NK-92 (cell line): ENCODE data around the gene TAX1BP3.
"Not testable (repeated sequence)": the region's sequence is repeated elsewhere in the genome, so short reads cannot be mapped to it uniquely, and the experiment has no call there.

Experiments used
- DNase-seq: peaks from one replicate; lab custom pipeline; 2025; ENCODE audit not compliant: unreplicated experiment; lab: John Stamatoyannopoulos, UW

TAX1BP3 gene, protein sequence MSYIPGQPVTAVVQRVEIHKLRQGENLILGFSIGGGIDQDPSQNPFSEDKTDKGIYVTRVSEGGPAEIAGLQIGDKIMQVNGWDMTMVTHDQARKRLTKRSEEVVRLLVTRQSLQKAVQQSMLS

DNA sequence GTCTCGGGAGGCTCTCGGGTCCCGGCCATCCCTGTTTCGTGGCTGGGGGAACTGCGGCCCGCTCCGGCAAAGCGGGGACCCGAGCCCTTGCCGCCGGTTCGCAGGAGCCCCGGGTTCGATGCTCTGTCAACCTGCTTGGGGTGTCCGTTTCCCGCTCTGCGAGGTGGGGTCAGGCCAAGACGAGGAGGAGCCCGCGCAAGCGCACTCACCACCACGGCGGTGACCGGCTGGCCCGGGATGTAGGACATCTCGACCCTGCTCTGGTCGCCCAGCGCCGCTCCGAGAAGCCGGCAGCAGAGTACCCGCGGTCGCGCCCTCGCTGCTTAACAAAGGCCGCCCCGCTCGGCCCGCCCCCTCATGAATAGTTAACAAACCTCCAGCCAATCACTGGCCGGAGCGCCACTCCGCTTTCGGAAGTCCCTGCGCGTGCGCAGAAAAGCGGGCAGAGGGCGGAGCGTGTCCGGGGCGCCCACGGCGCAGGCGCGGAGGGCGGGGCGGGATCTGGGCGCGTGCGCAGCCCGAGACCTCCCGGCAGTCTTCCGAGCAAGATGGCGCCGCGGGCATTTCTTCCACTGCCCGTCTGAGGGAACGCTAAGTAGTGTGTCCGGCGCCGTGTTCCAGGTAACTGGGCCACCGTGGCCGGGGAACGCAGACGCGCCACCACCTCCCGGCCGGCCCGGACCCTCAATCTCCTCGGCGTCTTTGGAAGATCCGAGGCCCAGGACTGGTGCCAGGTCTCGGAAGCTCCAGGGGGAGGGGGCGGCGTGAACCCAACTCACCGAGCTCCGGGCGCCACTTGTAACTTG lies at the start of gene TAX1BP3, which contains the start of gene EMC6:
Gene TAX1BP3 (minus strand): TSS at position 300 of the 806 bp plus-strand sequence. CDS start 52 bp downstream, at position 248.
Gene EMC6 (plus strand): TSS at position 534 of the 806 bp plus-strand sequence. CDS start 335 bp downstream, outside the sequence.
- DNase-seq: peak; percentile 80

DNA sequence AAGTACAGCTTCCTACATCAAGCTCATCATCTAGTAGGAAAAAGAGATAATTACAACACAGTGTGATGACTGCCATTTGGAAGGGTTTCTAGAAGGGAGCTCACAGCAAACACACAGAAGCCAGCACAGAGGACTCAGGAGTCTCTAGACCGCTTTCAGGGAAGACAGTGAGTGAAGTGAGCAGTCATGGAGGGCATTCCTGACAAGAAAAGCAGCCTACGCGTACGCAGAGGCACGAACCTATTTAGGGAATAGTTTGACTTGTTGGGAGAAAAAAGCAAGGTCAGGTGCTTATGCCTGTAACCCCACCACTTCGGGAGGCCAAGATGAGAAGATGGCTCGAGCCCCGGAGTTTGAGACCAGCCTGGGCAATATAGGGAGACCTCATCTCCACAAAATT lies 46.9 kb upstream of the TAX1BP3 start:
- DNase-seq: no peak

DNA sequence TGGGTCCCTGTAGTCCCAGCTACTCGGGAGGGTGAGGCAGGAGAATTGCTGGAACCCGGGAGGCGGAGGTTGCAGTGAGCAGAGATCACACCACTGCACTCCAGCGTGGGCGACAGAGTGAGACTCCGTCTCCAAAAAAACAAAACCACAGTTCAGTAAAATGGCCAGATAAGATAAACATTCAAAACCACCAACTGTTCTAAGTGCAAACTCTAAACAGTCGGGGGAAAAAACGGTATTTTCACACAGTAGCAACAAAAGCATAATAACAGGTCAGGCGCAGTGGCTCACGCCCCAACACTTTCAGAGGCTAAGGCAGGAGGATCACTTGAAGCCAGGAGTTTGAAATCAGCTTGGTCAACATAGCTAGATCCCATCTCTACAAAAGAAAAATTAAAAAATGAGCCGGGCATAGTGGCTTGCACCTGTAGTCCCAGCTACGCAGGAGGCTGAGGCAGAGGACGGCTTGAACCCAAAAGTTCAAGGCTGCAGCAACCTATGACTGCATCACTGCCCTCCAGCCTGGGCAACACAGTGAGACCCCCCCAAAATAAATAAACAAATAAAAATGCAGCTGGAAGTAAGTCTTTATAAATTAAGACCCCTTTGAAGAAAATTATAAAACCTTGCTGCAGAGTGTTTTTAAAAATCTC lies 44.6 kb upstream of the TAX1BP3 start:
- DNase-seq: no peak

DNA sequence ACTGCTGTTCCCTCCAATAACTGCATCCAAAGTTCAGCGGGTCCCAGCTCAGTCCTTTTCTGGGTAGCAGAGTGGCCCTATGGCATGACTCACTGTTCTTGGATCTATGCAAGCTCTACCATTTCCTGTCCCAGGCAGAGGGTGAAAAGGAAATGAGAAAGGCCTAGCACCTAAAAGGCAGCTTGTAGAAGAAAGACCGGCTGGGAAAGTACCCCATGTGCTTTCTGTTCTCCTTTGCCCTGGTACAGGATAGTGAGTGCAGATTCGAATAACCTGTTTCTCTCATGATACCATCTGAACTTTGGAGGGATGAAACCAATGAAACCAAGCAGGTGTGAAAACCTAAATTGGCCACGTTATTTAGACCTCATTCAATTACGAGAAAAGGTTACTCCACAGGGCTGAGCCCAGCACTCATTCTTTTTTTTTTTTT lies 42.6 kb upstream of the TAX1BP3 start:
- DNase-seq: no peak

DNA sequence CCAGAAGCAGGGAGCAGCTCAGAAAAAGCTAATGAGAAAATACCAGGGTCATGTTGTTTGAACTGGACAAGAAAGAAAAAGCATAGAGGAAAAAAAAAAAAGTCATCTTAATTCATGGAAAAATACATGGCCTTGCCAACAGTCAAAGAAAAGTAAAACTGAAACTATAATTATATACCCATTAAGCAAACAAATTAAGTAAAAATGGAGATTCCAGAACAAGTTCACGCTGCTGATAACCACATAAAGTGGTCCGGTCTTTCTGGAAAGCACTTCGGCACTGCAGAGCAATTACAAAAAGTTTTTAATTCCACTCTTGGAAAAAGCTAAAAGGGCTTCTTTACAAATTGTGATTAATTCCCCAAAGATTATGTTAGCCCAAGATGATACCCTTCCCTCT lies 40.0 kb upstream of the TAX1BP3 start:
- DNase-seq: no peak

DNA sequence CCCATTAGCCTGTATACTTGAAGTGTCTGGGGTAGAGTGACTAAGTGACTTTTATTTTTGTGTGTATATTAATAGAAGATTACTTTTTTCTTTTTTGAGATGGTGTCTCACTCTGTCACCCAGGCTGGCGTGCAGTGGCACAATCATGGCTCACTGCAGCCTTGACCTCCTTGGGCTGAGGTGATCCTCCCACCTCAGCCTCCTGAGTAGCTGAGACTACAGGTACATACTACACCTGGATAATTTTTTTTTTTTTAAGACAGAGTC lies 37.3 kb upstream of the TAX1BP3 start:
- not testable (repeated sequence) for DNase-seq

DNA sequence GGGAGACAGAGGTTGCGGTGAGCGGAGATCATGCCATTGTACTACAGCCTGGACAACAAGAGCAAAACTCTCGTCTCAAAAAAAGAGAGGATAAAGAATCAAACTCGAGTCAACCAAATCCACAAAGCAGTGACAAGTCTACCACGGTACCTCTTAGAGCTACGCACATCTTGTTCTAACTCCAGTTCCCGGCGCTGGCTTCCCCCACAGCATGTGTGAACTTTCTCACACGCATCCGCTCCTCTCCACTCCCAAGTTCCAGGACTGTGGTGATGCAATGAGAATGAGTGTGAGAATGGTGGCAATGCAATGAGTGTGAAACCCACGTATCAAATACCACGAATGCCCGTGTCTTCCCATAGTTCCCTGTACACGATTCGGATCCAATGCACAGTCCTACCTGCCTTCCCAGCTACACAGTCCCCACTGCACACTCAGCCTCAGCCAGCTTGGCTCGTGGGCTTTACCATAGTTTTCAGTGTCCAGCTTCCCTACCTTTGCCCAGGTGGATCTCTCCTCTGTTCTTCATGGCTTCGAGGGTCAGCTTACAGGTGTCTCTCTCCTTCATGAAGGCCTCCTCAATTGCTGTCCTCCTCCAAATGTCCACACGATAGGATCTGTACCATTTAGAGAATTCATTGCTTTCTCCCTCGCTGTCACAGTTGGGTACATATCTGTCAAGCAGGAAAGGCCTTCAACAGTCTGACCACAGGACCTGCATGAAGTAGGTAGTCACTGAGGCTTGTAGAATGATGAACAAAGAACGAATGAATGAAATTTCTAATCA lies 36.7 kb upstream of the TAX1BP3 start:
- no peak for DNase-seq

DNA sequence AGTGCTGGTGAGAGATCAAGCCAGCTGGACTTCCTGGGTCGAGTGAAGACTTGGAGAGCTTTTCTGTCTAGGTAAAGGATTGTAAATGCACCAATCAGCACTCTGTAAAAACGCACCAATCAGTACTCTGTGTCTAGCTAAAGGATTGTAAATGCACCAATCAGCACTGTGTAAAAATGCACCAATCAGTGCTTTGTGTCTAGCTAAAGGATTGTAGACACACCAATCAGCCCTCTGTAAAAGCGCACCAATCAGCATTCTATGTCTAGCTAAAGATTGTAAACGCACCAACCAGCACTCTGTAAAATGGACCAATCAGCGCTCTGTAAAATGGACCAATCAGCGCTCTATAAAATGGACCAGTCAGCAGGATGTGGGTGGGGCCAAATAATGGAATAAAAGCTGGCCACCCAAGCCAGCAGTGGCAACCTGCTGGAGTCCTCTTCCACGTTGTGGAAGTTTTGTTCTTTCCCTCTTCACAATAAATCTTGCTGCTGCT lies 33.7 kb upstream of the TAX1BP3 start:
- not testable (repeated sequence) for DNase-seq

DNA sequence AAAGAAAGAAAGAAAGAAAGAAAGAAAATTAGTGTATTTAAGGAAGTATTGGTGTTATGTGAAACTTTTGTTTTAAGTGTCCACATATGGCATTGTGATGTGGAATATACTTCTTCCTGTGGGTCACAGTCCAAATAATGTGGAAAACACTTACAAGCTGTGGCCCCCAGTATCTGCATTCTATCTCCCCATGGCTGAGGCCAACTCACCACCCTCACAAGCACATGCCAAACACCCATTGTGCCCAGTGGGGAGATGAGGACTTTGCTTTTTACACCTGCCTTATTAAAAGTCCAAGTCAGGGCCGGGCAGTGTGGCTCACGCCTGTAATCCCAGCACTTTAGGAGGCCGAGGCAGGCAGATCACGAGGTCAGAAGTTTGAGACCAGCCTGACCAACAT lies 31.6 kb upstream of the TAX1BP3 start:
- no peak for DNase-seq

DNA sequence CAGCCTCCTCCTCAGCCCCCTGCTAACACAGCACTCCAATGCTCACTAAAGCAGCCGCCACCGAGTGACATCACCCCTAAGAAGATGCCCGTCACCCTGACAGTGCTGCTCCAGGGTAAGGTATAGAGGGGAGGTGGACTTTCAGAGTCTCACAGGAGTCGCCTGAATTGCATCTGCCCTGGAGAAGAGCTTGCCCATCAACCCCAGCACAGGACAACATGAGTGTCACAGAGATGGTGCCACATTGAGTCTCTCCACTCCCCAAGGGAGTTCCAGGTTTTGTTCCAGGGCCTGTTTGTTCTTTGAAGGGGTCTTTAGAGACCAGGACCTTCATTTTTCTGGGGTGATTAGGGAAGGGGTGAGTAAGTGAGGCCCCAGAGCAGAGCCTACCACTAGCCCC lies 29.8 kb upstream of the TAX1BP3 start:
- DNase-seq: no peak

DNA sequence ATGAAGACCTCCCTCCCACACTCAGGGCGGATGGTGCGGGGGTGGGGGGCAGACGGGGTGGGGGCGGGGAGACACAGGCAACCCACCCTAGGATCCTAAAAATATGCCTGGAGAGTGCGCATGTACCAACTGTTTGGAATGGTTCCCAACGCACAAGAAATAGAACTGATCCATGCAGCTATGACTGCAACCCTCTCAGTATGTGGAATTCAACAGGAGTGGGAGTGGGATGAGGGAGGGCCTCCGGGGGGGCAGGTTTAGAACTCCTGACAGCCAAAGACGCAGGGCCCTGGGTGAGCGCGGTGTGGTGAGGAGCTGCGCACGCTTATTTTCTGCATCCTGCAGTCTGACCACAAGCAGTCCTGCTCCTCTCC lies 28.7 kb upstream of the TAX1BP3 start:
- no peak for DNase-seq

DNA sequence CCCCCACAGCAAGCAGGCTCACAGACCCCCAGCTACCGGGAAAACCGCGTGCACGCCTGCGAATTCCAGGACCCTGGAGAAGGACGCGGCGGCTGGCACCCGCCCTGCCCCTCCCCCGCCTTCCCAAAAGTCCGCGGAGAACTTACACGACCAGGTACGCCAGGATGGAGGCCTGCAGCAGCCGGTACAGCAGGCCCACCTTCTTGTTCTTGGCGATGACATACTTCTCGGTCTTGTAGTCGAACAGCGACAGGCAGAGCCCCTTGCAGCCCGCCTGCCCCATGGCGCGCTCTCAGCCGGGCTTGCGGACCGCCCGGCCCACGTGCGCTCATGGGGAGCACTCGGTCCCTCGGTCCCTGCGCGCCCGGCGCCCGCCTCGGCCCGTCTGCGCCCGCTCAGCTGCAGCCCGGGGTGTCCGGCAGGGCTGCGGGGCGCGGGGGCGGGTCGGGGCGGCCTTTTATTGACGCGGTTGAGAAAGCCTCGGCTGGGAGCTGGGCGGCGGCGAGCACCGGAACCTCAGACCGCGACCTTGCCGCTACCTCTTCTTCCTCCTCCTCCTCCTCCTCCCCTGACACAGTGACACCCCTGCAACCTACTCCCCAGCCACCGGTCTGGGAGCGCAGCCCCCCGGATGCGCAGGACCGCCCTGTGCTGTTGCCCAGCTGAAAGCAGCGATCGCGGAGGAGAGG lies 27.5 kb upstream of the TAX1BP3 start, which contains the start of gene P2RX5:
Gene P2RX5 (minus strand): TSS at position 433 of the 689 bp plus-strand sequence. CDS start 150 bp downstream, at position 283.
- no peak for DNase-seq

DNA sequence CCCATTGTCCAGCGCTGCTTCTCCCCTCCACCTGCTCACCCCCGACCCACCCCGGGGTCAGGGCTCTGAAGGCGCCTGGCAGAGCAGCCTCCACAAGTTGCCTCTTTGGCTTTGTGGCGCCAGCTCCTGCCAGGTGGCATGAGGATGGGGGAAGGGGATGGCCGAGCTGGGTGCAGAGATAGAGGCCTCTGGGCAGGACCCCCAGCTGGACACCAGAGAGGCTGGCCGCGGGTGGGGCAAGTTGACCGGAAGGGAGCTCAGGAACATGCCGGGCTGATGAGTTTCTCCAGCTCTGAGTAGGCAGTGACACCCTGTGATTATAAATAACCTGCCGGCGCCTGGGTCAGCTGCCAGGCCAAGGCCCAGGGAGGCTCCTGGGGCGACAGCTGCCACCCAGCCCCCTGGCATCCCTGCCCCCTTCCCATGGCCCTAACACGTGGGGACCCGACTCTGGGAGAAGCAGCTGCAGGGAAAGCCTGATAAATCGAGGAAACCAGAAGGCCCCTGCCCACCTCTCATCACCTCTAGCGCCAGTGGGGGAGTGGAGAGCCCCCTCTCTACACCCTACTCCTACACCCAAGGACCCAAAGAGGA lies 26.8 kb upstream of the TAX1BP3 start:
- DNase-seq: no peak

DNA sequence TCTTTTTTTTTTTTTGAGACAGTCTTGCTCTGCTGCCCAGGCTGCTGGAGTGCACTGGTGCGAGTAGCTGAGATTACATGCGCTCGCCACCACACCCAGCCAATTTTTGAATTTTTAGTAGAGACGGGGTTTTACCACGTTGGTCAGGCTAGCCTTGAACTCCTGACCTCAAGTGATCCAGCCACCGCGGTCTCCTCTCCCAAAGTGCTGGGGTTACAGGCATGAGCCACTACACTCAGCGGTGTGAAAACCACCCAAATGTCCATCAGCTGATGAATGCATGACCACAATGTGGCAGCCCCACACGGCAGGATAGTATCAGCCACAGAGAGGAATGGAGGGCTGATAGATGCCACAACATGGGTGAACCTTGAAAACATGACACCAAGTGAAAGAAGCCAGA lies 25.5 kb upstream of the TAX1BP3 start:
- no peak for DNase-seq

DNA sequence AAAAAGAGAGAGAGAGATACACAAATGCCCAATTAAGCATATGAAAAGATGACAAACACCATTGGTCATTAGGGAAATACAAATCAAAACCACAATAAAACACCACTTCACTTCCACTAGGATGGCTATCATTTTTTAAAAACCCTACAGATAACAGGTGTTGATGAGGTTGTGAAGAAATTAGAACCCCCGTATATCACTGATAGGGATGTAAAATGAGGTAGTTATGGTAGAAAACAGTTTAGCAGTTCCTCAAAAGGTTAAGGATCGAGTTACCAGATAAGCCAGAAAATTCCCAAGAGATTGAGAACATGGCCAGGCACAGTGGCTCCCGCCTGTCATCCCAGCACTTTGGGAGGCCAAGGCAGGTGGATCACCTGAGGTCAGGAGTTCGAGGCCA lies 24.8 kb upstream of the TAX1BP3 start:
- no peak for DNase-seq

DNA sequence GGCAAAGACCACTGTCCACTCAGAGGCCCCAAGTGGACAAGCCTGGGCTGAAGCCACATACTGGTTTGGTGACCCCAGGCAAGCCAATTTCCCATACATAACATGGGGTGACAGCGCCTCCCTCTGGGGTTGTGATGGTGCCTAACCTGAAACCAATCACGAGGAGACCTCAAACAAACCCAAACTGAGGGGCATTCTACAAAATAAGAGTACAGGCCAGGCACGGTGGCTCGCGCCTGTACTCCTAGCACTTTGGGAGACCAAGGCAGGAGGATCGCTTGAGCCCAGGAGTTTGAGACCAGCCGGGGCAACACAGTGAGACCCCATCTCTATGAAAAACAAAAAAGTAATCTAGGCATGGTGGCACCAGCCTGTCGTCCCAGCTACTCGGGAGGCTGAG lies 24.0 kb upstream of the TAX1BP3 start:
- no peak for DNase-seq

DNA sequence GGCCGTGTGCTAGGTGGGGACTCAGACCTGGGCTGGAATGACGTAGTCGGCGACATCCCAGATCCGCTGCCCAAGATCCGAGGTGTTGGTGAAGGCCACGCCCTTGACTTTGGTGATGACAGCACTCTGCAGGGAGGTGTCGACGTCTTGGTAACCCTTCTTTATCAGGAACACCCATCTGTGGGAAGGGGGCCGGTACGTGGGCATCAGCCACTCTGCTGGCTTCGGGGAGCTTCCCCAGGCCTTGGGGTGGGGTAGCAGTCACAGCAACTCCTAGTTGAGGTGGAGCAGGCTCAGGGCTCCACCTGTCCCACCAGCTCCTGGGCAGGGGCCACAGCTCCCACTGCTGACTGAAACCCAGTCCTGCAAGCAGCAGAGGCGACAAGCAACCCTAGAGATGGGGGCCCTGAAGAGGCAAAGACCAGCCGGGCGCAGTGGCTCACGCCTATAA lies 23.3 kb upstream of the TAX1BP3 start:
- DNase-seq: no peak

DNA sequence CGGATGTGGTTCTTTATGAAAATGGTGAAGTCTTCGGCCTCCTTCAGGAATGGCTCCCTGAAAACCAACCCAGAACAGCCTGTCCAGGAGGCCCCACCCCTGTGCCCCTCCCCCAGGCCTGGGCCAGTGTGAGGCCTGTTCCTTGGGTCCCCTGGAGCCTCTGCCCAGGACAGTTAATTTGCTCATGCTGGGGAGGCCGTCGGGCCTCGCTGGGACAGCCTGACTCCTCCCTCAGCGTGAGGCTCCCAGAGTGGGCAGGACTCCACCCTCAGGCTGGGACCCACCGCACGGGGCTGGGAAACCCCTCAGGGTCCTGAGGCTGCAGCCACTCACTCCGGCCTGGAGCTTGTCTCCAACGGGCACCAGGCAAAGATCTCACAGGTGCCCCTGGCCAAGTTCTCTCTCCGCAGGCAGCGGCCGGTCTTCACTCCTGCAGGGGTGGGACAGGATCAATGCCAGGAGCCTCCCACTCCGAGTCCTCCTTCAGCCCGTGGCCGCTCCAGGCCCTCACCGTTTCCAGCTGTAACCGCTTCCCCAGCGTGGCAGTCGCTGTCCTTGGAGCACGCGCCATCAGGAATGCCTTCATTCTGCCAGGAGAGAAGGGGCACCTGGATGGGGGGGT lies 21.8 kb upstream of the TAX1BP3 start:
- DNase-seq: no peak

DNA sequence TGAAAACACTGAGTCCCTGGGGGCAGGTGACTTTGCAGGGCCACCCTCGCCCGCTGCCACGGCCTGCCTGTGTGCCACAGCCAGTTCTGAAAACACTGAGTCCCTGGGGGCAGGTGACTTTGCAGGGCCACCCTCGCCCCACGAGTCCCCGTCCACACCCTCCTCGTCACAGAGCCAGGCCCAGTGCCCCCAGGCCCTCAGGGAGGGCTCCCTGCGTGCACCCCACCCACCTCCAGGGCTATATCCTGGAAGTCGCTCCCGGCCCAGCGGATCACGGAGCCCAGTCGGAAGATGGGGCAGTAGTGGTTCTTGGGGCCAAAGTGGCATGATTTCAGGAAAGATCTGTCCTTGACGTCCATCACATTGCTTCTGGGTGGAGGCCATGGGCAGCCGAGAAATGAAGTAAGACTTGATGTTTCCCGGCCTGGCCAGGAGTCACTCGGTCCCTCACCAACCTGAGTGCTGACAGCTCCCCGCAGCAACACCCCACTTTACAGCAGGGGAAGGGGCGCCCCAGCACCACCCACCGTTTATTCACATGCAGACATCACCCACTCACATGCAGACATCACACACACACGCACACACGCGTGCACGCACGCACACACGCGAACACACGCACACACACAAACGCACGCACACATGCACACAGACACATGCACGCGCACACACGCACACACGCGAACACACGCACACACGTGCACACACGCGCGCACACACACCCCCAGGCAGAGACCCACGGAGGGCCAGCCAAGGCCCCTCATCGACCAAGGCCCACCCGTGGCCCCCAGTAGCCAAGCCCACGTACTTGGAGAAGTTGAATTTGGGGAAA lies 21.1 kb upstream of the TAX1BP3 start:
- no peak for DNase-seq
